Measurements from ENCODE around the gene XPNPEP1. TPM values are rescaled to one million over a fixed set of nuclear protein-coding genes. Genes with fewer than 3 reads are reported as not detected.

XPNPEP1 gene
- polyA plus RNA-seq, 3 donors = 78.8 to 83.6 (median 83.1) TPM

GRCh38 chr10:109875151-109875568, 48.2 kb downstream of the XPNPEP1 start:
- DNase-seq (ENCODE audit: low read depth in 3 of 3, low spot score in 2 of 3) = no peak

DNA sequence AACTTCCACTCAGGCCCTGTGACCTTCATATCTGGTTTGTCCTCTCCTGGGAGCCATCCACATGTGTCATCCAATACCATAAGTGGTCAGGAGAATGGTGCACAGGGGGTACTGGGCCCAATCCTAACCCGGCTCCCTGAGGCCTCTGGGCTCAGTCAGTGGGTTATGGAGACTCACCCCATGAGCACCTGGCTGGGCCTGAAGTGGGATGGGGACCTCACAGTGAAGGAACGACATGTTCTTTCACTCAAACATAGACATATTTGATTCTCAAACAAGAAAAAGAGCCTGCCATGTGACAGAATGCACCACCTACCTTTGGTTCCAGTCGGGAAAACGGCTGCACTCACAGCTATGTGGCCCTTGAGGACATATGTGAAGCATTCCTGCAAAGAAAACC, 51.8 kb downstream of the XPNPEP1 start:
- DNase-seq (ENCODE audit: low read depth in 3 of 3, low spot score in 2 of 3) = no peak

GRCh38 chr10:109866995-109867635, 56.2 kb downstream of the XPNPEP1 start:
- DNase-seq (ENCODE audit: low read depth in 3 of 3, low spot score in 2 of 3) = no peak

GRCh38 chr10:109866168-109866994, 56.9 kb downstream of the XPNPEP1 start:
- no peak for DNase-seq (ENCODE audit: low read depth in 3 of 3, low spot score in 2 of 3)

DNA sequence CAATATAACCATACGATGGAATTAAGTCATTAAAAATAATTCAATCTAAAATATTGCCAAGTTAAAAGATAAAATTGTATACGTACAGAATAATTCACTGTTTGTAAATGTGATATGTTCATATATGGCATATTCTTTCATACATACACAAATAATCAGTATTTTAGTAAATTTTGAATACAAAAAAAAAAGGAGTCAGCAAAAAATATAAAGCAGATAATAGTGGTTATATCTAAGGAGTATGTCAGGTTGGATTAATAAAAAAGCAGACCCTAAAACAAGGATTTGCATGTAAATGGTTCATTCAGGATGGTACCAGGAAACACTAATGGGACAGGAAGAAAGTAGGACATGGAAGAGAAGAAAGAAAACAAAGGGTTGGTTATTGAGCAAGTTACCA, 59.5 kb downstream of the XPNPEP1 start:
- no peak for DNase-seq (ENCODE audit: low read depth in 3 of 3, low spot score in 2 of 3)

DNA sequence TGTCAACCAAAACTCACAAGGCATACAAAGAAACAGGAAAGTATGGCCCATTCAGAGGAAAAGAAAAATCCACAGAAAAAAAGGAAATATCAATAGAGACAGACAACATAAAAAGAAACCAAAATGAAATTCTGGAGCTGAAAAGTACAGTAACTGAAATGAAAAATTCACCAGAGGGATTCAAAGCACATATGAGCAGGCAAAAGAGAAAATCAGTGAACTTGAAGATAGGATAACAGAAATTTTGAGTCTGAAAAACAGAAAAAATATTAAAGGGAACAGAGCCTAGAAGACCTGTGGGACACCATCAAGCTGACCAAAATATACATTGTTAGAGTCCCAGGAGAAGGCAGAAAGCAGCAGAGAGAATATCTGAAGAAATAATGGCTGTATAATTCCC, 60.6 kb downstream of the XPNPEP1 start:
- no peak for DNase-seq (ENCODE audit: low read depth in 3 of 3, low spot score in 2 of 3)

DNA sequence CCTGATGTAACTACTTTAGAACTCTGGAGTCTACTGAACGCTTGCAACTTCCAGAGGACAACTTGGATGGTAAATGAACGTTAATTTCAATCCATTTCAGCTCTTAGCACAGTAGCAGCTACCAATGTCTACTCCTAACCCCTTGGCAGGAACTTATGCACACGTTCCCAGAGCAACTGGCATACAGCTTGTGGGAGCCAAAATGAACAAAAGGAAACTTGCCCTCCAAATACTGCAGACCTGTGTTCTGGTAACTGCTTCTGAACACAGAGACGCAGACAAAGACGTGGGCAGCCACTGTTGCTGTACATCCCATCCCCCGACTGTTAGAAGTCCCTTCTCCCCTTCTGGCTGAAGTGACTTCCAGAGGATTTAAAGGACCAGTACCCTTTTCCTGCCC, 61.3 kb downstream of the XPNPEP1 start:
- DNase-seq (ENCODE audit: low read depth in 3 of 3, low spot score in 2 of 3) = no peak

GRCh38 chr10:109861081-109861480, 62.2 kb downstream of the XPNPEP1 start:
- DNase-seq (ENCODE audit: low read depth in 3 of 3, low spot score in 2 of 3) = no peak

- DNase-seq (ENCODE audit: low read depth in 3 of 3, low spot score in 2 of 3) = no peak
Observed at GRCh38 chr10:109859221-109859620, 64.1 kb downstream of the XPNPEP1 start.

- DNase-seq (ENCODE audit: low read depth in 3 of 3, low spot score in 2 of 3) = no peak
Observed at GRCh38 chr10:109855746-109856145, 67.6 kb downstream of the XPNPEP1 start.

DNA sequence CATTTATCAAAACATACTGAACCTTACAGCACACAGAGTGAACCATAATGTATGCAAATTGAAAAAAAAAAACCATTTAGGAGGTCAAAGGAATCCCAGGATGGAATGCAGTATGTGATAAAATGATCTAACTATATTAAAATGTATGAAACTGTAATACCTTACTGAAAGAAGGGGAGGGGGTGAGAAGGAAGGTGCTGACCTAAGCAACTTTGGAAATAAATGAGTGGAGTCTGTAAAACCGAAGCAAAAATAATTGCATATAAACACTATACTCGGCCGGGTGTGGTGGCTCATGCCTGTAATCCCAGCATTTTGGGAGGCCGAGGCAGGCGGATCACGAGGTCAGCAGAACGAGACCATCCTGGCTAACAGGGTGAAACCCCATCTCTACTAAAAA, 69.4 kb downstream of the XPNPEP1 start:
- no peak for DNase-seq (ENCODE audit: low read depth in 3 of 3, low spot score in 2 of 3)

DNA sequence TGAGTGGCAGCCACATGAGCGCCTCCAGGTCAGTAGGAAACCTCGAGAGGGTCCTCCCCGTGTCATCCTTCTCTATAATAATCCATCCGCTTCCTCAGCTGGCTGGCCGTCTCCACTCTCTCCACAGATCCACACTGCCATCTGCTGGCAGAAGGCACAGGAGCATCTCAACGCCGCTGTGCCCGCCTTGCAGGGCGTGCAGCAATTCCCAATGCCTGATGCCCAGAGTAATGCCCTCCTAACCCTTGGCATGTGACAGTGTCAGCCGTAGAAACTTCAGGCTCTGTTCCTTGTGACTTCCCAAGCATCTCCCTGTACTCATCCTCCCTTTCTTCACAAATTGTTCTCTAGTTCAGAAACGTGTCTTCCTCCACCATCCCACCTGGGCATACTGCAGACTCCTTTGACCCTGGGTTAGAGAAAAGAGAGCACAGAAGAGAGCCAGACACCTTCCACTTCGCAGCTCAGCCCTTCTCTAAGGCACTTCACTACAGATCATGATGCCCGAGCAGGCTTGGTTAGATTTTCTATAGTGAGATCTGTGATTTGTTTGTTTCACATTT, 70.8 kb downstream of the XPNPEP1 start:
- DNase-seq (ENCODE audit: low read depth in 3 of 3, low spot score in 2 of 3) = peak in 2 of 3 donors; percentile 61 to 68

DNA sequence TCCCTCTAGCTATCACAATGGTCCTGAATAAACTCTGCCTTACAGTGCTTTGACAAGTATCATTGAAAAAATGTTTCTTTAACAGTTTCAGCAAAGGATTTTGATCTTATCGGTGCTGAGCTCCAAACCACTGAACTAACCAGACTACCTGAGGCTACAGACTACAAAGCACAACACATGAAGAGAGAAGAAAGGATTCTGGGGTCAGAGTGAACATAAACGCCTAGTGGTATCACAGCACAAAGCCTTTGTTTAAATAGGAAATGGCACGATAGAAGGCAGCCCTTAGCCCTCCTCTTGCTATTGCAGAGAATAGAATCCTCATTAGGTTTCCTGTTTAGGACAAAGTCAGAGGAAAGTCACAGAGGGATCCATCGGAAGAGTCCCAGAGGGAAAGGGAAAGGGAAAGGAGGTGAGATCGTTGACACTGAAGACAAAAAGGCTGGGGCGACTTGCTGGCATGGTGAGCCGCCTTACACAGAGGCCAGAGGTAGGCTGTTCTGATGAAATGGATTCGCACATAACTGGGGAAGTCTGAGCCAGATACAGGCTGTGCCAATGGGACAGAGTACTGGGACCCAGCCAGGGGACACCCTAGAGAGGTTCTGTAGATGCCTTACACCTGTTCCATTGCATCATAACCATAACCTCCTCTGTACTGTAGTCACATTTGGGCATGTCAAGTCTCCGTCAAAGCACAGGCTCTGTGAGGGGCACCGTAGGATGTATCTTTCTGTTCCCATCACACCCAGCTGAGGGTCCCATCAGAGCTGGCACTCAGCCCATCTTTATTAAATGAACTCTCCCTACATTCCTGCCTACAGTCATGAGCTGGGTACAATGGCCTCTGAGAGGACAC, 71.5 kb downstream of the XPNPEP1 start:
- DNase-seq (ENCODE audit: low read depth in 3 of 3, low spot score in 2 of 3) = no peak

DNA sequence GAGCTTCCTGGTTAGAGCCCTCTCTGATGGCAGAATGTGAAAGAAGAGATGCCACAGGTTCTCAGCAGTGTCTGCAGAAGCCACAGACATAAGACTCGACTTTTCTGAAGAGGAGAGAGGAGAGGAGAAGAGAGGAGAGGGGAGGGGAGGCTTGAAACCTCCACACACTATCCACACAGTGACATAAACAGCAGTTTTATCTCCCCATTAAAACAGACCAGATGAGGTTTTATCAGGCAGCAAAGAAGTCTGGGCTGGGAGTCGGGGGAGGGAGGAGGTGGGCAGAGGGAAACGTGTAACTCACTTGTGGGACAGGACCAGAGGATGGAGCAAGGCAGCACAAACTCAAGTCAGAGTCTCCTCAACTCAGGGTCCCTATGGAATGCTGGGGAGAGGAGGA, 76.5 kb downstream of the XPNPEP1 start:
- DNase-seq (ENCODE audit: low read depth in 3 of 3, low spot score in 2 of 3) = no peak

- no peak for DNase-seq (ENCODE audit: low read depth in 3 of 3, low spot score in 2 of 3)
Observed at GRCh38 chr10:109845308-109845707, 78.0 kb downstream of the XPNPEP1 start.

DNA sequence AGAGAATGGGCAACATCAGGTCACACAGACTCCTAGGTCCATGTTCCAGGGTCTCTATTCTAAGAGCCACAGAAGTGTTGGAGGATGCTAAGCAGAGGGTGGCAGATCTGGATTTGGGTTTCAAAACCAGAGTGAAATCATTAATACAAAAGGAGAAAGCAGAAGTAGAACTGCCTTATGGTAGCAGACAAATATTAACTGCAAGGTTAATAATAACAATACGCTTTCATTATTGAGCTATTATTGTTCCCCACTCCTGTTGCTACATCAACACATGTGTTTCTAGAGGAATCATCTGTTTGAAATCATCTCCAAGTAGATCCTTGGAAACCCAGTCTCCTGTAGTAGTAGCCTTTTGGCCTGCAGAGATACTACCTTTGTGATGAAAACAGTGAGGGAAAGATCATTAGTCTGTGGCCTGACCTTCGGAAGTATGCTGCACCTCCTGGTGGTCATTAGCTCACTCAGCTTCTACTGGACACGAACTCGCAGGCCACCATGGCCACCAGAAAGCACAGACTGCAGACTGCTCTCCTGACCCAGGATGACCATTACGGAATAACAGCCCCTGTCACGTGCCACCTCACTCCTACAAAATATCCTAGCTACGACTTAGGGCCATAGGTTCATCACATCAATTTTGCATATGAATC, 84.6 kb downstream of the XPNPEP1 start:
- no peak for DNase-seq (ENCODE audit: low read depth in 3 of 3, low spot score in 2 of 3)

GRCh38 chr10:109837384-109837783, 85.9 kb downstream of the XPNPEP1 start:
- no peak for DNase-seq (ENCODE audit: low read depth in 3 of 3, low spot score in 2 of 3)

GRCh38 chr10:109835257-109835656, 88.1 kb downstream of the XPNPEP1 start:
- DNase-seq (ENCODE audit: low read depth in 3 of 3, low spot score in 2 of 3) = no peak

- DNase-seq (ENCODE audit: low read depth in 3 of 3, low spot score in 2 of 3) = no peak
Observed at GRCh38 chr10:109831846-109832245, 91.5 kb downstream of the XPNPEP1 start.

DNA sequence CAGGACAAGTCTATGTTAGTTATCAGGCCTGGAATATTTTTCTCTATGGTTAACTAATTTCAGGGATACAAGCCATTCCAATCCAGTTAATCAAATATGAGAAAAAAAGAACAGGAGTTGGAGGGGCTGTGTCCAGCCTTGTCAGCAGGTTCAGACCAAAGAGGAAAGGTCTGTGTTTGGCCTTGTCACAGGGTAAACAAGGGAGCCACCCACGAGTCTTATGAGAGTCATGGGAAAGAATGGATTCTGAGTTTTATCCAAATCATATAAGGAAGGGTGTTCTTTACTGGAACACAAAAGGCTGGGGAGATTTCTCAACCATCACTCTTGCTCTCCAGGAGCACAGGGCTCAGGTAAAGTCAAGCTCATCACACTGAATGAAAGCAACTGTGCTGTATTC, 99.1 kb downstream of the XPNPEP1 start:
- DNase-seq (ENCODE audit: low read depth in 3 of 3, low spot score in 2 of 3) = no peak

Measured in right renal cortex interstitium (tissue), 3 donors.